ENCODE data around the gene IL12RB1. TPM values are rescaled to one million over a fixed set of nuclear protein-coding genes. Genes with fewer than 3 reads are reported as not detected.
"Not testable (repeated sequence)": the region's sequence is repeated elsewhere in the genome, so short reads cannot be mapped to it uniquely, and the experiment has no call there.

The IL12RB1 gene
- total RNA-seq, 1 donor from 2014 or later, result not detected

- H3K27me3 Mint-ChIP-seq (ENCODE audit: unreplicated experiment), result peaks cover 3% of the 10 kb centered on the region
- no peak overlapping the region for H3K4me3 Mint-ChIP-seq (ENCODE audit: unreplicated experiment)
- H3K9me3 Mint-ChIP-seq (ENCODE audit: unreplicated experiment), result no peaks in the 10 kb centered on the region
- no peak for DNase-seq (ENCODE audit: low spot score)
- H3K27ac Mint-ChIP-seq (ENCODE audit: unreplicated experiment), result no peak overlapping the region
- TF ChIP-seq CTCF (IDR thresholded peaks at IDR 0.05; ENCODE audit: unreplicated experiment), result no peak
- H3K36me3 Mint-ChIP-seq (ENCODE audit: low read depth, unreplicated experiment), result no peaks in the 10 kb centered on the region
- peaks cover 3% of the 10 kb centered on the region for H3K4me1 Mint-ChIP-seq (ENCODE audit: unreplicated experiment)
Measured at GRCh38 chr19:18045307-18046050, 41.3 kb downstream of the IL12RB1 start.

DNA sequence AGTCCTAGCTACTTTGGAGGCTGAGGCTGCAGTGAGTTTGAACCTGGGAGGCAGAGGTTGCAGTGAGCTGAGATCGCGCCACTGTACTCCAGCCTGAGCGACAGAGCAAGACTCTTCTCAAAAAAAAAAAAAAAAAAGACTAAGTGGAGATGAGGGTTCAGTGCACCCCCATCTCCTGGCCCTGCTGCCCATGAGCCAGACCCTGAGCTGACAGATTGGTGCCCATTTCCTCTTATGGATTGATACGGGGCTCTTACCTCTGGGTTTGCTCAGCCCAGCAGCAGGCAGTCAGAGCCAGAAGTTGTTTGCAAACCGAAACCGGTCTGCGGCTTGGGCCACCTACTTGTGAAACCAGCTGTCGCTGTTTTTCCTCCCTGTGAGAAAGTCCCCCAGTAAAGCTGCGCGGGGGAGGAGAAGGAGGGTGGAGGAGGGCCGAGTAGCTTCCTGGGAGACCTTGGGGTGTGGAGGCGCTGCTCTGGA is 41.9 kb downstream of the IL12RB1 start:
- Mint-ChIP-seq H3K36me3 (ENCODE audit: low read depth, unreplicated experiment) (no peaks in the 10 kb centered on the region), H3K27ac (ENCODE audit: unreplicated experiment) (no peak overlapping the region), H3K4me3 (ENCODE audit: unreplicated experiment) (no peak overlapping the region), H3K27me3 (ENCODE audit: unreplicated experiment) (peaks cover 1% of the 10 kb centered on the region), H3K4me1 (ENCODE audit: unreplicated experiment) (no peaks in the 10 kb centered on the region), H3K9me3 (ENCODE audit: unreplicated experiment) (no peaks in the 10 kb centered on the region)
- no peak for DNase-seq (ENCODE audit: low spot score)
- no peak for TF ChIP-seq CTCF (IDR thresholded peaks at IDR 0.05; ENCODE audit: unreplicated experiment)

- Mint-ChIP-seq H3K4me1 (ENCODE audit: unreplicated experiment) (no peaks in the 10 kb centered on the region), H3K36me3 (ENCODE audit: low read depth, unreplicated experiment) (no peaks in the 10 kb centered on the region), H3K27ac (ENCODE audit: unreplicated experiment) (no peak overlapping the region), H3K4me3 (ENCODE audit: unreplicated experiment) (no peak overlapping the region), H3K9me3 (ENCODE audit: unreplicated experiment) (no peaks in the 10 kb centered on the region), H3K27me3 (ENCODE audit: unreplicated experiment) (peaks cover 1% of the 10 kb centered on the region)
- no peak for TF ChIP-seq CTCF (IDR thresholded peaks at IDR 0.05; ENCODE audit: unreplicated experiment)
- no peak for DNase-seq (ENCODE audit: low spot score)
Measured at GRCh38 chr19:18043676-18044075, 43.1 kb downstream of the IL12RB1 start.

- Mint-ChIP-seq H3K9me3 (ENCODE audit: unreplicated experiment) (no peaks in the 10 kb centered on the region), H3K27me3 (ENCODE audit: unreplicated experiment) (peaks cover 1% of the 10 kb centered on the region), H3K27ac (ENCODE audit: unreplicated experiment) (no peak overlapping the region), H3K4me3 (ENCODE audit: unreplicated experiment) (no peak overlapping the region), H3K4me1 (ENCODE audit: unreplicated experiment) (no peaks in the 10 kb centered on the region), H3K36me3 (ENCODE audit: low read depth, unreplicated experiment) (no peaks in the 10 kb centered on the region)
- no peak for TF ChIP-seq CTCF (IDR thresholded peaks at IDR 0.05; ENCODE audit: unreplicated experiment)
- DNase-seq (ENCODE audit: low spot score), result no peak
Measured at GRCh38 chr19:18041054-18041453, 45.7 kb downstream of the IL12RB1 start.

DNA sequence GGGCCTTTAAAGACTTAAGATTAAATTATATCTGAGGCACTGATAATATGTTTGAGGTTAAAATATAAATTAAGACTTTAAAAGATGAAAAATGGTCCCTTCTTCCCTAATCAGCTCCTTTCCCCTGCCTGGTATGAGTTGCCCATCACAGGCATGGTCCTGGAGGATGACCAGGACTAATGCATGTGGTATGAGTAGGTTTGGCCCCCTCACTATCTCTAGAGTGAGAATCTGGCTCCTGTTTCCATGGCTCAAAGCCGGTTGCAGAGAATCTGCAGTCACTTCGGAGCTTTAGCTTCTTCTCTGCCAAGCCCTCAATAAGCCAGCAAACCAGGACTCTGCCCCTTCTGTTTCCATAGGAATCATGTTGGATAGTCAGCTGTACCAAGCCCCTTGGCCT is 54.6 kb downstream of the IL12RB1 start:
- not testable (repeated sequence) for H3K27me3 Mint-ChIP-seq (ENCODE audit: unreplicated experiment); H3K27ac Mint-ChIP-seq (ENCODE audit: unreplicated experiment)

GRCh38 chr19:18031401-18031800 is 55.3 kb downstream of the IL12RB1 start:
- H3K36me3 Mint-ChIP-seq (ENCODE audit: low read depth, unreplicated experiment); H3K4me3 Mint-ChIP-seq (ENCODE audit: unreplicated experiment); H3K27me3 Mint-ChIP-seq (ENCODE audit: unreplicated experiment); H3K9me3 Mint-ChIP-seq (ENCODE audit: unreplicated experiment); H3K4me1 Mint-ChIP-seq (ENCODE audit: unreplicated experiment); DNase-seq (ENCODE audit: low spot score); H3K27ac Mint-ChIP-seq (ENCODE audit: unreplicated experiment): not testable (repeated sequence)

More for the DNA sequence above, 54.6 kb downstream of the IL12RB1 start:
- H3K9me3 Mint-ChIP-seq (ENCODE audit: unreplicated experiment); H3K4me3 Mint-ChIP-seq (ENCODE audit: unreplicated experiment); H3K36me3 Mint-ChIP-seq (ENCODE audit: low read depth, unreplicated experiment); DNase-seq (ENCODE audit: low spot score); H3K4me1 Mint-ChIP-seq (ENCODE audit: unreplicated experiment): not testable (repeated sequence)
